A549 (cell line): ENCODE measurements around the gene HAUS1. TPM values are rescaled to one million over a fixed set of nuclear protein-coding genes. Genes with fewer than 3 reads are reported as not detected.
A peak's percentile ranks its signal among the peaks of the same experiment; 100 is the strongest.

Experiments used
- ATAC-seq, 2 experiments: fragments of 200-7000 bp in 1 of 2; fragments of >200 bp in 1 of 2; cut with Nextera tagmentation in 1 of 2; cut with Tn5 transposase in 1 of 2; 3 replicates each; pipeline versions ENCODE4 v1.8.0 to v1.9.1; 2018 to 2020; ENCODE audit warnings: mild to moderate bottlenecking in 1 of 2, moderate library complexity in 1 of 2
- CTCF ChIA-PET: fragments of 300-600 bp; sonication (Branson Sonifier 250); formaldehyde crosslinking; extraction: SDS; loops from one replicate; lab custom pipeline; 2021; ENCODE audit warnings: antibody characterized with exemption, inconsistent platforms; lab: Yijun Ruan, JAX
- POLR2A ChIA-PET: fragments of 350-600 bp; formaldehyde crosslinking; extraction: SDS; loops from one replicate; lab custom pipeline; 2021; ENCODE audit warnings: antibody characterized with exemption, inconsistent platforms; lab: Yijun Ruan, JAX
- DNase-seq, 2 experiments: peaks; one replicate each; pipeline versions ENCODE4 v3.0.0 to v3.0.0-alpha.2; 2011 to 2016; ENCODE audit warnings: low read depth in 1 of 2, low spot score in 1 of 2
- FAIRE-seq: peaks from 2 replicates; lab custom pipeline; 2011; peaks lifted over from hg19 to GRCh38; lab: Jason Lieb, UNC
- H3K27ac ChIP-seq, 2 experiments: fragments of >200 bp; sonication (Bioruptor Twin); formaldehyde crosslinking; 3 replicates each; pipeline ENCODE4 v1.5.1; 2016 to 2017
- H3K4me1 ChIP-seq: fragments of >200 bp; sonication (Bioruptor Twin); formaldehyde crosslinking; 3 replicates; pipeline ENCODE4 v1.6.1; 2016
- H3K4me2 ChIP-seq: fragments of >200 bp; sonication (Bioruptor Twin); formaldehyde crosslinking; 3 replicates; pipeline ENCODE4 v1.6.1; 2016
- H3K4me3 ChIP-seq: fragments of >200 bp; sonication (Bioruptor Twin); formaldehyde crosslinking; 3 replicates; pipeline ENCODE4 v1.5.1; 2016
- H3K9me3 ChIP-seq: fragments of >200 bp; sonication (Bioruptor Twin); formaldehyde crosslinking; 3 replicates; pipeline ENCODE4 v1.6.1; 2016
- CBX2 ChIP-seq: fragments of 200-600 bp; sonication (generic); IDR thresholded peaks from 2 replicates; pipeline ENCODE4 v1.6.1; 2016; ENCODE audit warnings: low read depth, mild to moderate bottlenecking, borderline replicate concordance
- CEBPB ChIP-seq, 2 experiments: fragments of >200 bp in 1 of 2; sonication (Bioruptor Twin) in 1 of 2; formaldehyde crosslinking in 1 of 2; IDR thresholded peaks; 2 replicates each; pipeline ENCODE4 v1.6.1; 2012 to 2016
- CHD4 ChIP-seq: fragments of 200-600 bp; sonication (generic); IDR thresholded peaks from 2 replicates; pipeline ENCODE4 v1.6.1; 2016; ENCODE audit warnings: antibody characterized with exemption, mild to moderate bottlenecking, borderline replicate concordance
- EHMT2 ChIP-seq: fragments of 200-600 bp; sonication (generic); IDR thresholded peaks from 2 replicates; pipeline ENCODE4 v1.6.1; 2016; ENCODE audit warnings: antibody characterized with exemption, low read depth, mild to moderate bottlenecking, moderate library complexity
- EP300 ChIP-seq, 2 experiments: fragments of >200 bp; sonication (Bioruptor Twin); formaldehyde crosslinking; IDR thresholded peaks; 2 replicates in 1 of 2; 3 replicates in 1 of 2; pipeline ENCODE4 v1.6.1; 2016 to 2017
- ESRRA ChIP-seq: fragments of 150-350 bp; IDR thresholded peaks from 2 replicates; pipeline ENCODE4 v1.6.1; 2014; ENCODE audit warnings: mild to moderate bottlenecking, low read length, borderline replicate concordance
- FOXS1 ChIP-seq: fragments of 250-450 bp; sonication (Bioruptor Pico); IDR thresholded peaks from 2 replicates; pipeline ENCODE4 v1.5.0; 2020; ENCODE audit warnings: mild to moderate bottlenecking, moderate library complexity
- HEYL ChIP-seq: fragments of 250-450 bp; sonication (Bioruptor Pico); IDR thresholded peaks from 2 replicates; pipeline ENCODE4 v1.8.0; 2021; ENCODE audit warnings: mild to moderate bottlenecking, moderate library complexity
- HOXB5 ChIP-seq: fragments of 250-450 bp; sonication (Bioruptor Pico); IDR thresholded peaks from 2 replicates; pipeline ENCODE4 v1.5.0; 2020; ENCODE audit warnings: mild to moderate bottlenecking, moderate library complexity
- JUN ChIP-seq, 2 experiments: fragments of >200 bp; sonication (Bioruptor Twin); formaldehyde crosslinking; IDR thresholded peaks; 2 replicates in 1 of 2; 3 replicates in 1 of 2; pipeline ENCODE4 v1.6.1; 2016 to 2017
- JUNB ChIP-seq: fragments of >200 bp; sonication (Bioruptor Twin); formaldehyde crosslinking; IDR thresholded peaks from 2 replicates; pipeline ENCODE4 v1.6.1; 2016
- KDM1A ChIP-seq: fragments of 200-600 bp; sonication (generic); IDR thresholded peaks from 2 replicates; pipeline ENCODE4 v1.6.1; 2016; ENCODE audit warnings: low read depth, mild to moderate bottlenecking
- KDM5A ChIP-seq: fragments of 200-600 bp; sonication (generic); IDR thresholded peaks from 2 replicates; pipeline ENCODE4 v1.6.1; 2016; ENCODE audit warnings: antibody characterized with exemption, mild to moderate bottlenecking
- PHF8 ChIP-seq: fragments of 200-600 bp; sonication (generic); IDR thresholded peaks from 2 replicates; pipeline ENCODE4 v1.6.1; 2016; ENCODE audit warnings: low read depth, mild to moderate bottlenecking, antibody characterized with exemption, moderate library complexity, borderline replicate concordance
- POLR2A ChIP-seq: IDR thresholded peaks from 2 replicates; pipeline ENCODE4 v1.6.1; 2012; ENCODE audit warnings: mild to moderate bottlenecking, low read length
- RAD21 ChIP-seq, 2 experiments: fragments of >200 bp in 1 of 2; sonication (Bioruptor Twin) in 1 of 2; formaldehyde crosslinking in 1 of 2; IDR thresholded peaks in 1 of 2; conservative IDR thresholded peaks in 1 of 2; 2 replicates in 1 of 2; 3 replicates in 1 of 2; pipeline ENCODE4 v1.6.1; 2012 to 2018; ENCODE audit warnings: inconsistent platforms in 1 of 2
- RCOR1 ChIP-seq: fragments of 150-350 bp; IDR thresholded peaks from 2 replicates; pipeline ENCODE4 v1.6.1; 2014; ENCODE audit warnings: antibody characterized with exemption, low read length, low read depth
- RFX5 ChIP-seq: fragments of 450-650 bp; IDR thresholded peaks from 2 replicates; pipeline ENCODE4 v1.7.1; 2014; ENCODE audit warnings: antibody characterized with exemption, mild to moderate bottlenecking, moderate library complexity
- SMC3 ChIP-seq: fragments of >200 bp; sonication (Bioruptor Twin); formaldehyde crosslinking; IDR thresholded peaks from 3 replicates; pipeline ENCODE4 v1.6.1; 2018; ENCODE audit warnings: inconsistent platforms
- ZFP36 ChIP-seq: fragments of 450-650 bp; IDR thresholded peaks from 2 replicates; pipeline ENCODE4 v1.6.1; 2014; ENCODE audit warnings: borderline replicate concordance; ENCODE audit not compliant: partially characterized antibody
- WGBS: methylation state at CpG from one replicate; pipeline ENCODE4 v1.1.6; 2017; ENCODE audit errors: missing lambda C conversion rate; 5-methylcytosine and 5-hydroxymethylcytosine counted together
- polyA minus RNA-seq: library from RNA; depleted of rRNA, polyadenylated mRNA; stranded (reverse); fragments of >200 nt; gene quantifications from 2 replicates; pipeline ENCODE4 v1.2.3, GENCODE V29; 2011; rRNA and poly(A)+ RNA removed
- polyA plus RNA-seq, 4 experiments: library from polyadenylated mRNA; depleted of rRNA in 3 of 4; stranded (reverse); fragments of >200 nt; fragmentation: RNase III in 1 of 4; extraction: RNeasy Plus Mini Kit Qiagen cat#74134 plus additional on column Dnase treatment in 1 of 4; gene quantifications; 2 replicates in 3 of 4; 3 replicates in 1 of 4; pipeline ENCODE4 v1.2.3, GENCODE V29; 2011 to 2017
- TF ChIP-seq, protein P1 (sequence below): IDR thresholded peaks from 2 replicates; pipeline ENCODE4 v1.6.1; 2012
- TF ChIP-seq, protein P2 (sequence below): IDR thresholded peaks from 2 replicates; pipeline ENCODE4 v1.6.1; 2012; ENCODE audit warnings: low read depth, borderline replicate concordance
- TF ChIP-seq, protein P3 (sequence below): fragments of 250-450 bp; sonication (Bioruptor Pico); IDR thresholded peaks from 2 replicates; pipeline ENCODE4 v1.5.0; 2021; ENCODE audit warnings: mild to moderate bottlenecking, moderate library complexity, borderline replicate concordance

The HAUS1 gene, protein sequence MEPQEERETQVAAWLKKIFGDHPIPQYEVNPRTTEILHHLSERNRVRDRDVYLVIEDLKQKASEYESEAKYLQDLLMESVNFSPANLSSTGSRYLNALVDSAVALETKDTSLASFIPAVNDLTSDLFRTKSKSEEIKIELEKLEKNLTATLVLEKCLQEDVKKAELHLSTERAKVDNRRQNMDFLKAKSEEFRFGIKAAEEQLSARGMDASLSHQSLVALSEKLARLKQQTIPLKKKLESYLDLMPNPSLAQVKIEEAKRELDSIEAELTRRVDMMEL
- polyA plus RNA-seq (2011; rRNA removed) (52.6 and 58.6 TPM in 2 replicates), polyA plus RNA-seq (2017; fragmentation: RNase III; extraction: RNeasy Plus Mini Kit Qiagen cat#74134 plus additional on column Dnase treatment) (55.5 to 59.7 TPM (median 55.8 TPM) in 3 replicates), polyA minus RNA-seq (9.3 and 9.5 TPM in 2 replicates)
- polyA plus RNA-seq (2012; cell fraction: cytosol; rRNA removed): 38.7 and 47.6 TPM in 2 replicates
- 7.8 and 10.8 TPM in 2 replicates for polyA plus RNA-seq (2012; cell fraction: nucleus; rRNA removed)

DNA sequence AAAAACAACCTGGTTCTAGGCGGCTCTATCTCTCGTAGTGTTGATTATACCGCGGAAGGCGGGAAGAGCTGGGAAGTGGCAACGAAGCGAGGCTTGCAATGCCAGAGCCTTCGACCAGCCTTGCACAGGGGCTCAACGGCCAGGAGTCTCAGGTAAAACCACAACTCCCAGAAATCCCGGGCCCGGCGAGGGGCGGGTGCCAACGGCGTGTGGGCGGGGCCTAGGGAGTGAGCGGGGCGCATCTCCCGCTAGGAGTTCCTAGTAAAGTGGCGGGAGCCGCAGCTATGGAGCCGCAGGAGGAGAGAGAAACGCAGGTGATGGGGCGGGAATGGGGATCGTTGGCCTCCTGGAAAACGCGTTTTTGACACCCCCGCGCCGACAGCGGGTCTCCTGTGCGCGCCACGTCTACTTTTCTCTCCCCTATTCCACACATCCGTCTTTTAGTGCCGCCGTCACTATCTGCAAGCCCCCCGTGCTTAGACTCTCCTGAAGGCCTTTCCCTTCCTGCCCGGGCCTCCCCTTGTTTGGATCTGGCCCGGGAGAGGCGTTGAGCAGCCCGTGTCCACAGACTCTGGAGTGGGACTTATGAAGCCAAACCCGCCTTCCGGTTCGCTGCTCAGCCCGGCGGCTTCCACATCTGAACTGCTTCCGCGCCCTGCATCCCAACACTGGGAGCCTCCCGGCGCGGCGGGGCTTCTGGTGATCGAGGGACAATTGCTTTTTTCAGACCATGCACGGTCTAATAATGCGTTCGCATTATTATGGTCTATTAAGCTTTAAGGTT lies at the start of gene HAUS1:
Gene HAUS1 (plus strand): TSS at position 258 of the 784 bp plus-strand sequence. CDS start 27 bp downstream, at position 285.
- FAIRE-seq (no peak), ATAC-seq (peak; percentile 99), DNase-seq (peak; percentile 79 to 83)
- ChIA-PET POLR2A (interaction anchor here (0.6 to 0.7 kb wide), 2 partner anchors 8 to 10 kb away, joined by 3 read pairs; no protein-coding TSS in a partner anchor), CTCF (no interaction called here)
- peak within 1 kb of the TSS; percentile 93 for H3K4me2 ChIP-seq
- H3K4me3 ChIP-seq: peak within 1 kb of the TSS; percentile 96
- H3K4me1 ChIP-seq: 0 out of 3 replicates have a peak, but pooled peaks cover 3% of the 10 kb centered on the region
- H3K27ac ChIP-seq: peak within 1 kb of the TSS; percentile 87 to 92
- no peaks in the 10 kb centered on the region for H3K9me3 ChIP-seq
- peak in 1 of 2 experiments; percentile 60; a peak in 2 of 5 replicates for TF ChIP-seq JUN (IDR thresholded peaks at IDR 0.05)
- TF ChIP-seq PHF8: 0 out of 2 replicates have a peak, but pooled peaks have one; percentile 61
- no peak for TF ChIP-seq SMC3
- TF ChIP-seq, protein P1, sequence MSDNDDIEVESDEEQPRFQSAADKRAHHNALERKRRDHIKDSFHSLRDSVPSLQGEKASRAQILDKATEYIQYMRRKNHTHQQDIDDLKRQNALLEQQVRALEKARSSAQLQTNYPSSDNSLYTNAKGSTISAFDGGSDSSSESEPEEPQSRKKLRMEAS: peak; percentile 76
- TF ChIP-seq POLR2A: peak; percentile 66
- TF ChIP-seq EP300 (IDR thresholded peaks at IDR 0.05): no peak
- TF ChIP-seq, protein P2, sequence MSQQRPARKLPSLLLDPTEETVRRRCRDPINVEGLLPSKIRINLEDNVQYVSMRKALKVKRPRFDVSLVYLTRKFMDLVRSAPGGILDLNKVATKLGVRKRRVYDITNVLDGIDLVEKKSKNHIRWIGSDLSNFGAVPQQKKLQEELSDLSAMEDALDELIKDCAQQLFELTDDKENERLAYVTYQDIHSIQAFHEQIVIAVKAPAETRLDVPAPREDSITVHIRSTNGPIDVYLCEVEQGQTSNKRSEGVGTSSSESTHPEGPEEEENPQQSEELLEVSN: peak; percentile 82
- no peak for TF ChIP-seq CEBPB (IDR thresholded peaks at IDR 0.05)
- TF ChIP-seq, all 56 proteins: peak for 5
- under 1% methylated on average over 47 of the region's 57 CpGs for WGBS

DNA sequence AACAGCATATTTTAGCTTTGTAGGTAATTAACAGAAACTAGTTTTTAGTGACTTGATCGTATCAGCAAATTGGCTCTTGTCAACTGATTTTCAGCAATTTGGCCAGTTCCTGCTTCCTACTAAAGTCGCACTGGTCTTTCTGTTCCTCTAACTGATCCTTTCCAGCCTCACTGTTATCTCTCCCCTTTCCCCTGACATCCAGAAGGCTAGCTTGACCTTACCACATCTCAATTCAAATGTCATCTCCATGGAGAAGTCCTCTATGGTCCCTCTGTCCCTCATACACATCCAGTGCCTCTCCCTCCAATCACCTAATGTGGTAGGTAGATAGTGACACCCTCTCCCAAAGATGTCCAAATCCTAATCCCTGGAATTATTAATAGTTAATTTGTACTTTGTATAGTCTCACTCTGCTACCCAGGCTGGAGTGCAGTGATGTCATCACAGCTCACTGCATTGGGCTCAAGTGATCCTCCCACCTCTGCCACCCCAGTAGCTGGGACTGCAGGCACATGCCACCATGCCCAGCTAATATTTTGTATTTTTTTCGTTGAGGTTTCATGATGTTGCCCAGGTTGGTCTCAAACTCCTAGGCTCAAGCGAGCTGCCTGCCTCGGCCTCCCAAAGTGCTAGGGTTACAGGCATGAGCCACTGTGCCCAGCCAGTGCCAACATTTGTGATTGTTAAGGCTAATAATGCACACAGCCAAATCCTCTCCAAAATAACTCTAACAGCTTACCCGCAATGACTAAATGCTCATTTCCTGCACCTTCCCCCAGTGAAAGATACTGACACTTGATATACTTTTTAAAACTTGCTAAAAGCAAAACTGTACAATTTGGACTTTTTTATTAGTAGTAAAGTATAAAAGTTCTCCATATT lies 49.0 kb upstream of the HAUS1 start:
- TF ChIP-seq KDM5A (no peak), SMC3 (no peak), RCOR1 (no peak), HOXB5 (no peak), RFX5 (no peak), JUNB (no peak), CBX2 (no peak), EHMT2 (no peak), CHD4 (no peak), ESRRA (no peak), HEYL (CRISPR knock-in tag) (no peak), ZFP36 (no peak), KDM1A (no peak), FOXS1 (no peak), RAD21 (conservative IDR thresholded peaks at IDR 0.05 in 1 of 2, IDR thresholded peaks at IDR 0.05 in 1 of 2) (no peak)
- TF ChIP-seq, protein P1: no peak
- TF ChIP-seq, protein P3, sequence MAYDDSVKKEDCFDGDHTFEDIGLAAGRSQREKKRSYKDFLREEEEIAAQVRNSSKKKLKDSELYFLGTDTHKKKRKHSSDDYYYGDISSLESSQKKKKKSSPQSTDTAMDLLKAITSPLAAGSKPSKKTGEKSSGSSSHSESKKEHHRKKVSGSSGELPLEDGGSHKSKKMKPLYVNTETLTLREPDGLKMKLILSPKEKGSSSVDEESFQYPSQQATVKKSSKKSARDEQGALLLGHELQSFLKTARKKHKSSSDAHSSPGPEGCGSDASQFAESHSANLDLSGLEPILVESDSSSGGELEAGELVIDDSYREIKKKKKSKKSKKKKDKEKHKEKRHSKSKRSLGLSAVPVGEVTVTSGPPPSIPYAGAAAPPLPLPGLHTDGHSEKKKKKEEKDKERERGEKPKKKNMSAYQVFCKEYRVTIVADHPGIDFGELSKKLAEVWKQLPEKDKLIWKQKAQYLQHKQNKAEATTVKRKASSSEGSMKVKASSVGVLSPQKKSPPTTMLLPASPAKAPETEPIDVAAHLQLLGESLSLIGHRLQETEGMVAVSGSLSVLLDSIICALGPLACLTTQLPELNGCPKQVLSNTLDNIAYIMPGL (CRISPR knock-in tag): no peak
- no peak for ATAC-seq
- WGBS: 59% methylated on average over 6 of the region's 6 CpGs
- DNase-seq: no peak
- Histone ChIP-seq H3K9me3 (no peaks in the 10 kb centered on the region), H3K27ac (no peak overlapping the region), H3K4me2 (no peak overlapping the region), H3K4me3 (no peak overlapping the region), H3K4me1 (no peaks in the 10 kb centered on the region)
- ChIA-PET POLR2A (no interaction called here), CTCF (interaction anchor here (0.5 to 1.8 kb wide), 2 partner anchors 19 to 144 kb away, joined by 3 to 7 read pairs; no protein-coding TSS in a partner anchor)
- FAIRE-seq: no peak
